ENCODE results near the gene LBH. TPM values are rescaled to one million over a fixed set of nuclear protein-coding genes. Genes with fewer than 3 reads are reported as not detected.

Gene LBH
- total RNA-seq, 2 experiments from 2014 or later: 169 to 186 TPM

- no peak overlapping the region for H3K4me3 Mint-ChIP-seq
- no peaks in the 10 kb centered on the region for H3K27me3 Mint-ChIP-seq
- H3K27ac Mint-ChIP-seq: no peak overlapping the region
- DNase-seq (no peak), ATAC-seq (ENCODE audit: low read depth) (no peak)
- no peaks in the 10 kb centered on the region for H3K9me3 Mint-ChIP-seq
- no peaks in the 10 kb centered on the region for H3K36me3 Mint-ChIP-seq
- POLR2A ChIA-PET: interaction anchor here (1.6 kb wide), 1 partner anchor 12 kb away, joined by 5 read pairs; no protein-coding TSS in a partner anchor
- peaks cover 17% of the 10 kb centered on the region for H3K4me1 Mint-ChIP-seq
Measured at GRCh38 chr2:30219886-30220875, 11.2 kb upstream of the LBH start.

- DNase-seq (no peak), ATAC-seq (ENCODE audit: low read depth) (no peak)
- POLR2A ChIA-PET: interaction anchor here (1.6 kb wide), 1 partner anchor 10 kb away, joined by 5 read pairs; no protein-coding TSS in a partner anchor
- Mint-ChIP-seq H3K4me3 (no peak overlapping the region), H3K27ac (no peak overlapping the region), H3K9me3 (no peaks in the 10 kb centered on the region), H3K4me1 (peaks cover 27% of the 10 kb centered on the region), H3K36me3 (no peaks in the 10 kb centered on the region), H3K27me3 (no peaks in the 10 kb centered on the region)
Measured at GRCh38 chr2:30221531-30221930, 9.8 kb upstream of the LBH start.

DNA sequence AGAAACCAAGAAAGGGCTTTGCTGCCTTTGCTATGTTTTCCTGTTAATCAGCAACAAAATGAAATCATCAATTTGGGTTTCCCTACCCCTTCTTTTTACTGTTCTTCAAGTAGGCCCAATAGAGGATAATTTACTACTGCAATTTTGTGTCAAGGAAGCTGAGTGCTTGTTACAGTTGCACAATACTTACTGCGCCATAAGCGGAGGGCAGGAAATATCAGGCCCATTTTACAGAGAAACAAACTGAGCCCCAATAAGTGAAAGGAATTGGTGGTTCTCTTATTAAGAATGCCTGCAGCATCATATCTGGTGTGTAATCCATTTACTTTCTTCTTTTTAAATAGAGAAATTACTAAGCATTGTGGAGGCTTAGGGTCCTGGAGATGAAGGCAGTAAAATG lies 9.3 kb upstream of the LBH start:
- Mint-ChIP-seq H3K9me3 (no peaks in the 10 kb centered on the region), H3K4me1 (peaks cover 31% of the 10 kb centered on the region), H3K36me3 (no peaks in the 10 kb centered on the region), H3K27ac (no peak overlapping the region), H3K27me3 (no peaks in the 10 kb centered on the region), H3K4me3 (no peak overlapping the region)
- DNase-seq: no peak
- POLR2A ChIA-PET: interaction anchor here (1.6 kb wide), 1 partner anchor 10 kb away, joined by 5 read pairs; no protein-coding TSS in a partner anchor
- no peak for ATAC-seq (ENCODE audit: low read depth)

DNA sequence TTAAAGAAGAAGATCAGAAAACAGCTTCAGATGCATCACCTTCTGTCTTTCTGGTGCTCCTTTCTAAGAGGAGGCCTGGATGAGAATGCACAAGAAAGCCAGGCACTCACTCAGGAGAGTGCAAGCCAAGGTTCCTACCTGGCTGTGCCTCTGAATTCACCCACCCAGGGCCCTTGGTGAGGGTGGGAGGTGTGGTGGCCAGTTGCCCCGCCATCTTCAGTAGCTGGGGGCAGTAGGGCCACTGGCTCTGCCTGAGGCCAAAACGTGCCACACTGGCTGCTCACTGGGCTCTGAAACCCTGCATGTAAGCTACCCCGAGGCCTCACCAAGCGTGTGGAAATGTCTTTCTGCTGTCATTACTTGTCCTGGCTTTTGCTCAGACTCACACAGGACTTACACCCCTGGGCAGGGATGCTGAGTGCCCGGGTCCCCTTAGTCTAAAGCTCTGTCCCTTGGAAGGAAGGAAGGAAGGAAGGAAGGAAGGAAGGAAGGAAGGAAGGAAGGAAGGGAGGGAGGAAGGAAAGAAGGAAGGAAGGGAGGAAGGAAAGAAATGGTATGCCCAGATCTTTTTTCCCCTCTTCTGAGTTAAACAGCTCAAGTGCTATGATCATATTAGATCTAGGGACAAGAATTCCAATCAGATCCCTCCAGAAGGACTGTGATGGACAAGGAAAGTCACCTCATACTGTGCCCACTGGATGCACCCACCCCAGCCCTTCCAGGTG lies 8.5 kb upstream of the LBH start:
- Mint-ChIP-seq H3K9me3 (no peaks in the 10 kb centered on the region), H3K4me1 (peaks cover 36% of the 10 kb centered on the region), H3K36me3 (no peaks in the 10 kb centered on the region), H3K4me3 (no peak overlapping the region), H3K27ac (no peak overlapping the region), H3K27me3 (no peaks in the 10 kb centered on the region)
- ATAC-seq (ENCODE audit: low read depth) (no peak), DNase-seq (no peak)
- POLR2A ChIA-PET: interaction anchor here (0.9 to 1.2 kb wide), 2 partner anchors 8 to 10 kb away, joined by 3 read pairs; partner anchors contain the start of gene LBH

DNA sequence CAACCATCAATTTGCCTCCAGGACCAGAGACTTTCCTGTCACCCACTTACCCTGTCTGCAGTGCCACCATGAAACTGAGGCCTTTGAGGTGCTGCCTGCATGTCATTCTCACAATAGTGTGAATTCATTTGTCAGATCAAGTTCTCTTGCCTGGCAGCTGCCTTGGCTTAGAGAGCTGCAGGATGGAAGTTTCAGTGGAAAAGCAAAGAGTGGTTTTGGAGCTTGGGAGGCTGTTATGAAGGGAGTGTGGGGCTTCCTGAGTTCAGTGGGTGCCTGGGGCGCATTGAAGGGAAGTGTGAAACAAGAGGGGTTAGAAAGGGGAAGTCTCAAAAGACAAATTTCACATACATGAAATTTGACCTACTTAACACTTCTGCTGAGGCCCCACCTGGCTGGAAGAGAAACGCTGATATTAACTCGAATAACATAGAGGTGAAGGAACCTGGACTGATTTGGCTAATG lies 7.9 kb upstream of the LBH start:
- ATAC-seq (ENCODE audit: low read depth): no peak
- H3K9me3 Mint-ChIP-seq: no peaks in the 10 kb centered on the region

DNA sequence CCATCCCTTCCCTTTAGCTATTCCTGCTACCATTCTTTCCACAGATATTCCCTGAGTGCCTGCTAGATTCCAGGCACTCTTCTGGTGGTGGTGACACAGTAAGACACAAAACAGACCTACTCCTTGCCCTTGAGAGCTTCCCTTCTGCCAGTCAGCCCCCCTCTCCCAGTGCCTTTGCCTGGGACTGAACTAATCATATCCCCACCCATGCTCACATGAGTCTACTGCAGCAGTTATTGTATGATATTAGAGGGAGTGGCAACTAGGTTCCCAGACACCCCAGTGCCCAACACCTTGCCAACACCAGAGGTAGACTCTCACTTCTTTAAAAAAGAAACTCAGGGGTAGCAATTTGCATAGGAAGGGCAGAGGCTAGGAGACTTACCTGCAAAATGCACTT lies 7.2 kb upstream of the LBH start:
- H3K4me1 Mint-ChIP-seq: peaks cover 36% of the 10 kb centered on the region
- no peak overlapping the region for H3K4me3 Mint-ChIP-seq
- no peaks in the 10 kb centered on the region for H3K9me3 Mint-ChIP-seq

More for the DNA sequence above, 7.9 kb upstream of the LBH start:
- POLR2A ChIA-PET: interaction anchor here (0.7 to 1.2 kb wide), 3 partner anchors 8 to 77 kb away, joined by 3 read pairs; partner anchors contain the start of gene LBH
- Mint-ChIP-seq H3K4me1 (peaks cover 36% of the 10 kb centered on the region), H3K36me3 (peaks cover under 1% of the 10 kb centered on the region), H3K4me3 (no peak overlapping the region), H3K27me3 (no peaks in the 10 kb centered on the region), H3K27ac (peak overlapping the region; percentile 99)
- no peak for DNase-seq

GRCh38 chr2:30225131-30225762 lies 6.1 kb upstream of the LBH start:
- Mint-ChIP-seq H3K4me3 (peak overlapping the region; percentile 98), H3K27ac (peak overlapping the region; percentile 99), H3K27me3 (no peaks in the 10 kb centered on the region), H3K4me1 (peaks cover 39% of the 10 kb centered on the region), H3K36me3 (peaks cover 1% of the 10 kb centered on the region), H3K9me3 (no peaks in the 10 kb centered on the region)
- POLR2A ChIA-PET: interaction anchor here (0.6 to 2.8 kb wide), 12 partner anchors 9 to 373 kb away, joined by 3 to 18 read pairs (median 4); partner anchors contain the start of genes LCLAT1 and YPEL5
- ATAC-seq (ENCODE audit: low read depth) (peak; percentile 87), DNase-seq (peak; percentile 55)

More for the DNA sequence above, 7.2 kb upstream of the LBH start:
- DNase-seq (no peak), ATAC-seq (ENCODE audit: low read depth) (no peak)
- H3K27ac Mint-ChIP-seq: peak overlapping the region; percentile 99
- H3K36me3 Mint-ChIP-seq: peaks cover 1% of the 10 kb centered on the region
- POLR2A ChIA-PET: interaction anchor here (0.6 to 1.5 kb wide), 6 partner anchors 8 to 1843 kb away, joined by 3 to 4 read pairs (median 3); partner anchors contain the start of gene LCLAT1
- no peaks in the 10 kb centered on the region for H3K27me3 Mint-ChIP-seq

GRCh38 chr2:30226144-30227032 lies 4.9 kb upstream of the LBH start:
- POLR2A ChIA-PET: interaction anchor here (0.5 to 2.8 kb wide), 10 partner anchors 14 to 221 kb away, joined by 3 to 18 read pairs (median 4); partner anchors contain the start of genes LCLAT1 and YPEL5
- Mint-ChIP-seq H3K27me3 (peaks cover 2% of the 10 kb centered on the region), H3K27ac (peak overlapping the region; percentile 99), H3K4me3 (peak overlapping the region; percentile 98), H3K4me1 (peaks cover 42% of the 10 kb centered on the region), H3K36me3 (peaks cover 1% of the 10 kb centered on the region), H3K9me3 (no peaks in the 10 kb centered on the region)
- DNase-seq (no peak), ATAC-seq (ENCODE audit: low read depth) (no peak)

GRCh38 chr2:30229596-30229995 lies 1.7 kb upstream of the LBH start:
- Mint-ChIP-seq H3K4me1 (peaks cover 42% of the 10 kb centered on the region), H3K27me3 (peaks cover 2% of the 10 kb centered on the region), H3K4me3 (peak overlapping the region; percentile 61), H3K9me3 (no peaks in the 10 kb centered on the region), H3K27ac (peak overlapping the region; percentile 77), H3K36me3 (peaks cover 4% of the 10 kb centered on the region)
- POLR2A ChIA-PET: interaction anchor here (0.8 to 10.1 kb wide), 4 partner anchors 9 to 192 kb away, joined by 3 to 123 read pairs (median 6); no protein-coding TSS in a partner anchor
- DNase-seq: no peak
- no peak for ATAC-seq (ENCODE audit: low read depth)

DNA sequence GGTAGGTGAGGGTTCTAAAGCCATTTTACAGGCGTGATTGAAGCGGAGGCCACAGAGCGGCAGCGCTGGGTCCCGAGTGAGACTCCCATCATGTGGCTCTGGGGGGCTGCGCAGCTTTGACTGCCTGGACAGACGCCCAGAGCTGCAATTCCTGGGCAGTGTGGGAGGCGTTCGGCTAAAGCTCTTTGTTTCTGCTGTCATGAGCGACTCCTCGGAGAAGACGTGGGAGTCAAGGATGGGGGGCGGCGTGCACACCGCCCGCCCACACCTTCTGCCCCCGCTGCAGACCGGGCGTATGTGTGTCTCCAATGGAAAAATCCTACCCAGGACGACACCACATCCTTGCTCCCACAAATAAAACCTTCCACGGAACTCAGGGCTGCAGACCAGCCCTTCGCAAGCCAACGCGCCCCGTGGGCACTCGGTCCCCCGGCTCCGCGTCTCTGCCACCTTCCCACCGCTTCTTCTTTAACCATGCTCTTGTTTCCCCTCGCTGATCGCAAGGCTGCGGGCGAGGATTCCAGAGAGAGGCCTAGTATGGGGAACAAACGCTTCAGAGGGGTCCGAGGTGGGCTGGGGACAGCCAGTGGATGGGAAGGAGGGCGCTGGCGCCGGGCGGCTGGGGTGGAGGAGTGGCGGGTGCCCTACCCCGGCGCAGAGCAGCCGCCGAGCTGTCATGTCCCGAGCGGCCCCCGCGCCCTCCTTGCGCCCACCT lies 680 bp upstream of the LBH start:
- ATAC-seq (ENCODE audit: low read depth): peak; percentile 9
- H3K27me3 Mint-ChIP-seq: peaks cover 2% of the 10 kb centered on the region
- POLR2A ChIA-PET: interaction anchor here (0.6 to 10.1 kb wide), 18 partner anchors 8 to 478 kb away, joined by 3 to 123 read pairs (median 4); partner anchors contain the start of genes LCLAT1 and YPEL5

More for the DNA sequence above, 680 bp upstream of the LBH start:
- Mint-ChIP-seq H3K4me3 (peak overlapping the region; percentile 87), H3K9me3 (no peaks in the 10 kb centered on the region), H3K27ac (peak overlapping the region; percentile 75), H3K4me1 (peaks cover 42% of the 10 kb centered on the region), H3K36me3 (peaks cover 9% of the 10 kb centered on the region)
- no peak for DNase-seq
